GM19240 (cell line): ENCODE results near the gene ARID3C.

ENCODE experiments used
- DNase-seq: peaks from one replicate; pipeline ENCODE4 v3.0.0; 2011; ENCODE audit warnings: low spot score; ENCODE audit not compliant: insufficient read length

Gene ARID3C

GRCh38 chr9:34601937-34602573 lies 26.8 kb downstream of the ARID3C start:
- DNase-seq = no peak

- DNase-seq = no peak
Observed at GRCh38 chr9:34600908-34601307, 28.0 kb downstream of the ARID3C start.

- DNase-seq = no peak
Observed at GRCh38 chr9:34599546-34599945, 29.3 kb downstream of the ARID3C start.

- DNase-seq = no peak
Observed at GRCh38 chr9:34594177-34594576, 34.7 kb downstream of the ARID3C start.

DNA sequence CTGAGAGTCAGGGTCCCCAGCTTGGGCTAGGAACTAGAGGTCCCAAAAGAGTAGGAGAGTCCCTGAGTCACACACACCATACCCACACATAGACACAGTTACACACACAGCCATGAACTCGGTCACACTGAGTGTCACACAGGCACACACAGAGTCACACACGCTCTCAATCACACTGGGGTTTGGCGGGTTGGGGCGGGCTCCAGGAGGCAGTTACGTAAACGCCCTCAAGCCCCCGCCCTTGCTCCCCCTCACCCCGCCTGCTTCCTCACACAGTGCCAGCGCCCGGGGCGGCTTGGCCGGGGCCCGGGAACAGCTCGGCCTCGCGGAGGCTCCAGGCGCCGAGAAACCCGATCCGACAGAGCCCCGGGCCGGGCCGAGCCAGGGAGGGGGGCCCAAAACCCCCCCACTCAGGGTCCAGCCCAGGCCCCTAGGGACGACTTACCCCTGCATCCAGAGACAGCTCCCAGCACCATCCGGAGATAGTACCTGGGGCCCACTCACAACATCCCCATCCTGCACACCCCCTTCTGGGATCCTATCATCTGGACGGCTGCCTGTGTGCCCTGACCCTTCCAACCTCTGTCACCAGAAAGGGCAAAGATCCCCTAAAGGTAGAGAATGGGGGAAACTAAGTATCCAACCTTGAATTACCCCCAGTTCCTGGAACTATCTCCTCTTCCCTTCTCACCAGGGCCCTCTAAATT lies 35.8 kb downstream of the ARID3C start:
- DNase-seq = no peak

- DNase-seq = no peak
Observed at GRCh38 chr9:34591917-34592866, 36.7 kb downstream of the ARID3C start.

GRCh38 chr9:34591248-34591916 lies 37.5 kb downstream of the ARID3C start:
- DNase-seq = peak; percentile 92

GRCh38 chr9:34590381-34591247 lies 38.3 kb downstream of the ARID3C start:
- no peak for DNase-seq

- DNase-seq = no peak
Observed at GRCh38 chr9:34589636-34590380, 39.1 kb downstream of the ARID3C start, which contains the start of gene CNTFR. Gene CNTFR, minus strand, starts transcription at chr9:34589724. Its CDS starts 20,743 bp downstream, at chr9:34568981.

DNA sequence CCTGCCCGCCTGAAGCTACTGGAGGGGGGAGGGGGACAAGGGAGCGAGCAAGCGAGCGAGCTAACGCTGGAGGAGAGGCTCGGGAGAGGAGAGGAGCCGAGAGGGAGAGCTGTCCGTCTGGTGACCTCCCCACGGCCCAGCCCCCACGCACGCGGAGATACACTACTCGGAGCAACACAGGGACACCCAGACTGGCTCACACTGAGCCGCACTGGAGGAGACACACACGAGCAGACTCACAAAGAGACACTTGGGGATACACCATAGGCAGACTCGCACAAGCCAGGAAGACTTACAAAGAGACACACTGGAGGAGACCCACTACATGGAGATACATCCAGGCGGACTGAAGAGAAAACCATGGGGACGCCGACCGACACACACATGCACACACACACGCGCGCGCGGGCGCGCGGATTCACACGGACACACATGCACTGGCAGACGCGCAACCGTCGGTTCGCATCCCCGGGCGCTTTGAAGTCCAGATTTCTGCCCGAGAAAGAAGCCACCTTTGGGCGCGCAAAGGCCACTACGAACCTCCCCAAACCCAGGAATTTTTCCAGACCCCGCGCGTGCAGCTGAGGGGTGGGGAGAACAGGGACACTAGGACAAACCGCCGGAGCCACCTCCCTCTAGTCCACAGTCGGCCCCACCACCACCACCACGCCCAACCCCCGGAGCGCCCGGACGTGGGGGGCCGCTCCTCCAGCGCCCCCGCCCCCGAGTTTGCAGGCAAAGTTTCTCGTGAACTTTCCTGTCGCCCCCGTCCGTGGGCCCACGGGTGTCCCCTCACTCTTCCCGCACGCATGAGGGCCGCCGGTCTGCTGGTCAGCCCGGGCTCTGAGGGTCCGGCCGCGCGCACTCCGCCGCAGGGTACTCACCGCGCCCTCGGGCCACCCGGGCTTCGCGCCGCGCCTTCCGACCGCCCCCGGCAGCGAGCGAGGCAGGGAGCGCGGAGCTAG lies 39.9 kb downstream of the ARID3C start:
- DNase-seq = no peak

DNA sequence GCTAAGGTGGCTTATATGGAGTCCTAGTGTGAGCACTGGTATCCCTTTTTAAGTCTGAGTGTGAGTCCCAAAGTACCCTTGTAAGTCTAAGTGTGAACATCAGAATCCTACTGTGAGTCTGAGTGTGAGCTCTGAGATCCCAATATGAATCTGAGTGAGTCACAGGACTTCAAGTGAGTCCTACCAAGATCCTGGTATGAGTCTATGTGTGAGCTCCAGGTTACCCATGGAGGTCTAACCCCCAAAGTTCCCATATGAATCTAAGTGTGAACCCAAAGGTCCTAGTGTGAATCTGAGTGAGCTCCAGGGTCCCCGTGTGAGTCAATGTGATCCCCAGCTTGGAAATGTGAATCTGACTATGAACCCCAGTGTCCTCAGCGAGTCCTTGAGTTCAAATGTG lies 41.6 kb downstream of the ARID3C start:
- DNase-seq = no peak

DNA sequence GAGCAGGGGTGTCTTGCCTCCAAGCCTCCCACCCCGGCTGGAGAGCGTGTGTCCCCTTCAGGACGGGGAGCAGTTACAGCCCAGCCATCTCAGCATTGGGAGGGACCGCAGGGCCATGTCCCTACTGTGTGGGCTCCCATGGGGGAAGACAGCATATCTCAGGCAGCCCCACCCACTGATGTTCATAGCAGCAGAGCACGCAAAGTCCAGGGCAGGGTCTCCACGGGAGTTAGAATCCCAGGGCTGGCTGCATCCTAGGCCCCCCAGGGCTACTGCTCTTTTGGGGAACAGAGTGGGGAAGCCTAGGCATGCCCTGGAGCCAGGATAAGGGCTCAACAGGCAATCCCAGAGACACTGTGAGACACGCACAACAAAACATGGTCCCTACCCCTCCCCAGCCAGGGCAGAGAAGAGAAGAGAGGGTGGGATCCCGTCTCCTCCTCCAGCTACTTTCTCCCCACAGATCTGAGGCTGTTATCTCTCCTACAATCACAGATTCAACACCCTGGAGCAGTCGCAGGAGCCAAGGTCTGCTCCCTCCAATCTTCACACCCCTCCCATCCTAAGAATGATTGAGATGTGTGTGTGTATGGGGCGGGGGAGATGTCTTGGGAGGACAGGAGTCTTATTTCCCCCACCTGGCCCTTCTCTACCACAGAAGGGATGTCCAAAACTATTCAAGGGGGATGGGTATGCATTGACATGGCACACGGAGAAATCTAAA lies 42.8 kb downstream of the ARID3C start:
- no peak for DNase-seq

DNA sequence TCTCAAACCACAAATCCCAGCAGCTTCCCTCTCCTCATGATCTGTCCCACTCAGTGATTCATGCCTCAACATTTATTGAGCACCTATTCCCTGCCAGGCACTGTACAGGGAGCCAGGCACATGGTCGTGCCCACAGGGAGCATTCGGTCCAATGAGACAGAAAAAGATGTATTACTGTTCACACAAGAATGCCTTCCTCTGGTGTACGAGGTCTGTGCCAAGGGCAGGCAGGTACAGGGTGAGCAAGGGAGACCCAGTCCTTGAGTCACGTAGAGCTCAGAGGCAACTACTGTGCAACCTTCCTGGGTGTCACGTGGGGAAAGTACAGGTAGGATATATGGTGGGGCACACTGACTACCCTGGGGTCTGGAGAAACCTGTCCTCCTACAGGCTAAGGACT lies 43.9 kb downstream of the ARID3C start:
- DNase-seq = no peak

DNA sequence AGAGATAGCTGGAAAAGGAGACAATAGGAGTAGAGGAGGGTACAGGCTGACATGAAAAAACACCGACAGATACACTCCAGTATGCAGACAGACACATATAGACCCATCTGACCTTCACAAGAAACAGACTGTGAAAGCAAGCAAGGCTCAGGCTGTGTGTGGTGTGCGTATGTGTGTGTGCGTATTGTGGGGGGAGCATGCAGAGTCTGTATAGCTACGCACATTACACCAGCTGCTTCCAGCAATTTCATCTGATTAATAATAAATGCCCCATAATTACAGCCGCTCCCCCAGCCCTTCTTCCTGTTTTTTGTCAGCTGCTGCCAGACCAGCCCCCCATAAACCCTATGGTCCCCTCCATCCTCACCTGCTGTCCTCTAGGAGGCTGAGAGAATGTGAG lies 46.1 kb downstream of the ARID3C start:
- DNase-seq = no peak

DNA sequence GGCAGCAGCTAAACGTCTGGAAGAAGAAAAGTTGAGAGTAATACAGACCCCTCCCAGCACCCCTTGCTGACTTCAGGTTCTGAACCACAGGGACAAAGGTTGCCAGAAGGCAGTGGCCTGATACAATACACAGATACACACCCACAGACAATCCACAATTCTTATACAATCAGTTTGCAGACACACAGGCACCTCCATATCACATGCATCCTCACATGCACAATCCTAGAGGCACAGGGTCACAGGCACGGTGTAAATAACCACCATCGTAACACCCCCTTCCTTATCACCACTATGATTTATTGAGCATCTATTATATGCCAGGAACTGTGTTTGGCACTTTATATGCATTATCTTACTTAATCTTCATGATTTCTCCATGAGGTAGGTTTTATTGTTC lies 47.5 kb downstream of the ARID3C start:
- no peak for DNase-seq

GRCh38 chr9:34580358-34580757 lies 48.5 kb downstream of the ARID3C start:
- DNase-seq = no peak

GRCh38 chr9:34579808-34580163 lies 49.1 kb downstream of the ARID3C start:
- no peak for DNase-seq
